H1 (cell line): ENCODE measurements around the gene JPH3. TPM values are rescaled to one million over a fixed set of nuclear protein-coding genes. Genes with fewer than 3 reads are reported as not detected.

Source experiments
- CTCF ChIA-PET: fragments of 300-600 bp; sonication (Branson Sonifier 250); formaldehyde crosslinking; loops from one replicate; lab custom pipeline; 2021; ENCODE audit not compliant: partially characterized antibody; lab: Charles Lee
- POLR2A ChIA-PET: fragments of 300-600 bp; sonication (Branson Sonifier 250); formaldehyde crosslinking; loops from one replicate; lab custom pipeline; 2021; ENCODE audit warnings: inconsistent platforms; ENCODE audit not compliant: partially characterized antibody; lab: Charles Lee
- DNase-seq, 2 experiments: peaks; one replicate each; pipeline versions ENCODE4 v3.0.0 to v3.0.0-alpha.2; 2010 to 2022; ENCODE audit warnings: low spot score in 2 of 2, low read depth in 1 of 2, mixed read lengths in 1 of 2
- FAIRE-seq: peaks from 2 replicates; lab custom pipeline; 2011; peaks lifted over from hg19 to GRCh38; lab: Jason Lieb, UNC
- H2AFZ ChIP-seq: 2 replicates; pipeline ENCODE4 v1.8.1; 2012; ENCODE audit warnings: low read length, inconsistent platforms
- H2AK5ac ChIP-seq: 2 replicates; pipeline ENCODE4 v1.6.1; 2013; ENCODE audit warnings: low read depth, low read length
- H2BK120ac ChIP-seq: replicated peaks from 2 replicates; pipeline ENCODE3; 2013; ENCODE audit warnings: low read depth, low read length, inconsistent platforms
- H2BK12ac ChIP-seq: 2 replicates; pipeline ENCODE4 v1.6.1; 2013; ENCODE audit warnings: low read depth, low read length
- H2BK15ac ChIP-seq: 2 replicates; pipeline ENCODE4 v1.6.1; 2013; ENCODE audit warnings: low read length
- H2BK20ac ChIP-seq: 2 replicates; pipeline ENCODE4 v1.6.1; 2013; ENCODE audit warnings: low read length
- H2BK5ac ChIP-seq: 2 replicates; pipeline ENCODE4 v1.6.1; 2013; ENCODE audit warnings: low read depth, low read length
- H3K14ac ChIP-seq: 2 replicates; pipeline ENCODE4 v1.6.1; 2013; ENCODE audit warnings: inconsistent platforms; ENCODE audit not compliant: insufficient read length
- H3K18ac ChIP-seq: 2 replicates; pipeline ENCODE4 v1.6.1; 2013; ENCODE audit warnings: low read length; ENCODE audit errors: extremely low read depth
- H3K23ac ChIP-seq: 2 replicates; pipeline ENCODE4 v1.6.1; 2013; ENCODE audit warnings: inconsistent platforms; ENCODE audit not compliant: insufficient read length
- H3K23me2 ChIP-seq: 2 replicates; pipeline ENCODE4 v1.6.1; 2013; ENCODE audit warnings: low read depth, low read length
- H3K27ac ChIP-seq: 2 replicates; pipeline ENCODE4 v1.6.1; 2011; ENCODE audit warnings: low read depth, low read length, inconsistent platforms
- H3K27me3 ChIP-seq, 4 experiments: replicated peaks in 1 of 4; 1 replicate in 1 of 4; 2 replicates in 3 of 4; pipeline versions ENCODE4 v1.6.1 to v1.8.1; 2011 to 2013; ENCODE audit warnings: low read length in 3 of 4, mild to moderate bottlenecking in 3 of 4, inconsistent platforms in 2 of 4, mixed read lengths in 2 of 4, moderate library complexity in 1 of 4; ENCODE audit not compliant: control insufficient read depth in 3 of 4, insufficient read depth in 3 of 4; ENCODE audit errors: extremely low read depth in 1 of 4
- H3K36me3 ChIP-seq, 4 experiments: 2 replicates each; pipeline versions ENCODE4 v1.6.1 to v1.8.1; 2011 to 2013; ENCODE audit warnings: mild to moderate bottlenecking in 4 of 4, low read length in 3 of 4, moderate library complexity in 2 of 4, control low read depth in 1 of 4, inconsistent platforms in 1 of 4; ENCODE audit not compliant: insufficient read depth in 4 of 4, control insufficient read depth in 2 of 4
- H3K4ac ChIP-seq: replicated peaks from 2 replicates; pipeline ENCODE3; 2013; ENCODE audit warnings: low read length, low read depth, mixed read lengths, inconsistent platforms; ENCODE audit not compliant: insufficient read length
- H3K4me1 ChIP-seq, 4 experiments: replicated peaks in 1 of 4; 1 replicate in 1 of 4; 2 replicates in 3 of 4; pipeline versions ENCODE4 v1.6.1 to v1.8.1; 2011 to 2013; ENCODE audit warnings: low read length in 3 of 4, inconsistent platforms in 2 of 4, mixed read lengths in 1 of 4; ENCODE audit not compliant: insufficient read depth in 4 of 4, control insufficient read depth in 3 of 4
- H3K4me2 ChIP-seq, 2 experiments: 2 replicates each; pipeline versions ENCODE4 v1.6.1 to v1.8.1; 2011 to 2013; ENCODE audit warnings: low read depth in 2 of 2, low read length in 2 of 2, control low read depth in 1 of 2, inconsistent platforms in 1 of 2, mild to moderate bottlenecking in 1 of 2; ENCODE audit not compliant: insufficient read depth in 1 of 2
- H3K4me3 ChIP-seq, 4 experiments: fragments of 200-600, 300-600 bp in 1 of 4; sonication (generic), shearing (Covaris generic), sonication (Bioruptor Twin) in 1 of 4; 2 replicates each; pipeline versions ENCODE4 v1.5.1 to v1.8.1; 2011 to 2016; ENCODE audit warnings: low read length in 4 of 4, low read depth in 3 of 4, control low read depth in 2 of 4, inconsistent platforms in 2 of 4, mild to moderate bottlenecking in 2 of 4, mixed read lengths in 1 of 4, moderate library complexity in 1 of 4; ENCODE audit not compliant: insufficient read depth in 2 of 4; ENCODE audit errors: extremely low read depth in 1 of 4
- H3K56ac ChIP-seq: replicated peaks from 2 replicates; pipeline ENCODE3; 2013; ENCODE audit warnings: low read depth, mild to moderate bottlenecking, mixed read lengths, low read length, inconsistent platforms; ENCODE audit not compliant: insufficient read length
- H3K79me1 ChIP-seq: 2 replicates; pipeline ENCODE4 v1.6.1; 2013; ENCODE audit warnings: low read depth, low read length, control low read depth
- H3K79me2 ChIP-seq, 2 experiments: 2 replicates each; pipeline versions ENCODE4 v1.6.1 to v1.8.1; 2012 to 2013; ENCODE audit warnings: low read length in 2 of 2, mild to moderate bottlenecking in 2 of 2, inconsistent platforms in 1 of 2; ENCODE audit not compliant: insufficient read depth in 2 of 2, control insufficient read depth in 1 of 2
- H3K9ac ChIP-seq, 4 experiments: replicated peaks in 1 of 4; 1 replicate in 1 of 4; 2 replicates in 3 of 4; pipeline versions ENCODE4 v1.6.1 to v1.8.1; 2011 to 2013; ENCODE audit warnings: low read depth in 3 of 4, low read length in 3 of 4, control low read depth in 2 of 4, mild to moderate bottlenecking in 2 of 4, moderate library complexity in 2 of 4, inconsistent platforms in 1 of 4; ENCODE audit errors: extremely low read depth in 1 of 4
- H3K9me3 ChIP-seq, 2 experiments: 2 replicates each; pipeline versions ENCODE4 v1.6.1 to v1.8.1; 2012 to 2013; ENCODE audit warnings: mild to moderate bottlenecking in 2 of 2, moderate library complexity in 2 of 2, control low read depth in 1 of 2, inconsistent platforms in 1 of 2, low read depth in 1 of 2, low read length in 1 of 2, mixed read lengths in 1 of 2; ENCODE audit not compliant: insufficient read depth in 2 of 2
- H4K20me1 ChIP-seq, 2 experiments: replicated peaks in 1 of 2; 2 replicates each; pipeline versions ENCODE3 to v1.8.1; 2011 to 2013; ENCODE audit warnings: inconsistent platforms in 2 of 2, low read length in 2 of 2, mild to moderate bottlenecking in 1 of 2; ENCODE audit not compliant: insufficient read depth in 2 of 2, control insufficient read depth in 1 of 2
- H4K5ac ChIP-seq: 2 replicates; pipeline ENCODE4 v1.6.1; 2013; ENCODE audit warnings: low read length, low read depth, mixed read lengths, inconsistent platforms; ENCODE audit not compliant: insufficient read length
- H4K8ac ChIP-seq: 2 replicates; pipeline ENCODE4 v1.8.0; 2013; ENCODE audit warnings: mild to moderate bottlenecking, moderate library complexity, low read length, inconsistent platforms; ENCODE audit not compliant: insufficient read depth; ENCODE audit errors: extremely low read depth
- H4K91ac ChIP-seq: replicated peaks from 2 replicates; pipeline ENCODE3; 2013; ENCODE audit warnings: low read length, mixed read lengths, inconsistent platforms; ENCODE audit not compliant: insufficient read length
- CHD1 ChIP-seq: IDR thresholded peaks from 2 replicates; pipeline ENCODE4 v1.6.1; 2012; ENCODE audit warnings: low read depth, low read length, improper control_type of control experiment
- GTF2F1 ChIP-seq: IDR thresholded peaks from 2 replicates; pipeline ENCODE4 v1.6.1; 2012; ENCODE audit warnings: low read depth, low read length, improper control_type of control experiment, borderline replicate concordance
- NRF1 ChIP-seq: IDR thresholded peaks from 2 replicates; pipeline ENCODE4 v1.6.1; 2011; ENCODE audit warnings: mild to moderate bottlenecking, low read depth, low read length, improper control_type of control experiment
- RBBP5 ChIP-seq: IDR thresholded peaks from 2 replicates; pipeline ENCODE4 v1.7.1; 2012; ENCODE audit warnings: low read depth, mild to moderate bottlenecking, inconsistent platforms, low read length, moderate library complexity, borderline replicate concordance
- SRF ChIP-seq: IDR thresholded peaks from 2 replicates; pipeline ENCODE4 v1.6.1; 2011; ENCODE audit warnings: mild to moderate bottlenecking, low read depth, low read length, moderate library complexity
- TAF1 ChIP-seq: IDR thresholded peaks from 2 replicates; pipeline ENCODE4 v1.6.1; 2011; ENCODE audit warnings: mild to moderate bottlenecking, low read depth, low read length
- TBP ChIP-seq: IDR thresholded peaks from 2 replicates; pipeline ENCODE4 v1.6.1; 2011; ENCODE audit warnings: low read depth, low read length, improper control_type of control experiment
- WGBS, 2 experiments: shearing (Covaris generic) in 1 of 2; methylation state at CpG; one replicate each; pipeline versions ENCODE4 v1.1.6 to v1.1.7; 2013 to 2015; ENCODE audit warnings: low lambda C conversion rate in 2 of 2, mixed read lengths in 2 of 2, inconsistent platforms in 1 of 2, low coverage in 1 of 2, missing lambda C conversion rate in 1 of 2; ENCODE audit not compliant: insufficient replicate concordance in 2 of 2, insufficient coverage in 1 of 2, insufficient read length in 1 of 2; ENCODE audit errors: extremely low coverage in 1 of 2, missing lambda C conversion rate in 1 of 2; 5-methylcytosine and 5-hydroxymethylcytosine counted together
- polyA plus RNA-seq, 7 experiments: library from polyadenylated mRNA; depleted of rRNA in 3 of 7; stranded (reverse) in 5 of 7; unstranded in 2 of 7; fragments of >200 nt in 5 of 7; fragments of 200-250 nt in 2 of 7; gene quantifications; 1 replicate in 5 of 7; 2 replicates in 1 of 7; 4 replicates in 1 of 7; pipeline versions ENCODE4 v1.2.1 to v1.2.3, GENCODE V29; 2011 to 2013; ENCODE audit warnings: missing spikeins in 2 of 7, mixed read lengths in 2 of 7
- total RNA-seq: library from RNA; stranded (reverse); fragmentation: NEBNext Ultra II Directional; extraction: Animal tissue kit (Norgen Biotek cat#: 25700); gene quantifications from 2 replicates; pipeline ENCODE4 v1.2.1, GENCODE V29; 2021

JPH3 gene
- total and polyA plus RNA-seq, 2 of the 8 experiments (the other 6 are each of a cell fraction or from before 2014, with no cell fraction given): 10.3 to 28.3 TPM

GRCh38 chr16:87713451-87714229 lies 111.3 kb downstream of the JPH3 start:
- H3K23ac ChIP-seq: no peak overlapping the region
- H2BK20ac ChIP-seq: no peak overlapping the region
- no peak overlapping the region for H3K56ac ChIP-seq
- no peaks in the 10 kb centered on the region for H3K23me2 ChIP-seq
- H3K4me2 ChIP-seq: no peak overlapping the region
- H3K9me3 ChIP-seq: no peaks in the 10 kb centered on the region; a peak in 1 of 4 replicates
- no peak overlapping the region for H2BK120ac ChIP-seq
- no peaks in the 10 kb centered on the region for H3K27me3 ChIP-seq
- H3K79me1 ChIP-seq: 0 out of 2 replicates have a peak, but pooled peaks cover 5% of the 10 kb centered on the region
- H2BK5ac ChIP-seq: no peak overlapping the region
- H3K14ac ChIP-seq: no peak overlapping the region
- FAIRE-seq: no peak
- no peak overlapping the region for H3K4me3 ChIP-seq
- 91% methylated on average over 18 of the region's 19 CpGs; no CpG with 5 or more reads in 1 of the 2 experiments for WGBS, 2 experiments
- H3K36me3 ChIP-seq: peaks cover 8 to 28% (median 23%) of the 10 kb centered on the region in 4 experiments; a peak in 7 of 8 replicates
- no peak overlapping the region for H3K18ac ChIP-seq
- H2AK5ac ChIP-seq: no peak overlapping the region
- H3K9ac ChIP-seq: no peak overlapping the region
- no peak for TF ChIP-seq TBP
- TF ChIP-seq SRF: no peak
- TF ChIP-seq RBBP5: no peak
- TF ChIP-seq NRF1: no peak
- no peak for TF ChIP-seq CHD1
- TF ChIP-seq TAF1: no peak
- TF ChIP-seq GTF2F1: no peak
- ChIA-PET CTCF (interaction anchor here (0.7 to 1.5 kb wide), 3 partner anchors 11 to 259 kb away, joined by 3 to 6 read pairs (median 3); no protein-coding TSS in a partner anchor), POLR2A (interaction anchor here (1.0 to 3.7 kb wide), 4 partner anchors 9 to 34 kb away, joined by 3 to 11 read pairs (median 6); no protein-coding TSS in a partner anchor)
- no peak overlapping the region for H2BK12ac ChIP-seq
- no peak for DNase-seq
- no peaks in the 10 kb centered on the region for H3K79me2 ChIP-seq
- H4K5ac ChIP-seq: no peak overlapping the region
- no peak overlapping the region for H2BK15ac ChIP-seq
- H2AFZ ChIP-seq: no peak overlapping the region
- no peak overlapping the region for H3K27ac ChIP-seq
- no peak overlapping the region for H4K8ac ChIP-seq
- peaks cover 4 to 7% of the 10 kb centered on the region in 2 experiments for H4K20me1 ChIP-seq
- no peak overlapping the region for H4K91ac ChIP-seq
- no peak overlapping the region for H3K4ac ChIP-seq
- H3K4me1 ChIP-seq: no peaks in the 10 kb centered on the region
